Aortic smooth muscle cell (primary cell): Measurements from ENCODE around the gene FHL1. TPM values are rescaled to one million over a fixed set of nuclear protein-coding genes. Genes with fewer than 3 reads are reported as not detected.

Source experiments
- total RNA-seq: library from RNA; depleted of rRNA; stranded (reverse); fragments of >200 nt; gene quantifications from 2 replicates; pipeline ENCODE4 v1.2.3, GENCODE V29; 2014

Gene FHL1
- total RNA-seq, result 168 and 339 TPM in 2 replicates

GRCh38 chrX:136147315-136147901 lies at the start of gene FHL1:
Gene FHL1 (plus strand): TSS chrX:136147533.

GRCh38 chrX:136251041-136251991 lies 104.0 kb downstream of the FHL1 start, which contains the start of gene MAP7D3:
Gene MAP7D3 (minus strand): TSS chrX:136251400. CDS start chrX:136251358, 42 bp downstream.

Other genes starting within 250 kb of the FHL1 start
- 8.1 and 11.3 TPM in 2 replicates for gene MMGT1, start 173.5 kb upstream of the FHL1 start, total RNA-seq
- gene SLC9A6, start 162.1 kb upstream of the FHL1 start, total RNA-seq, result 22.4 and 24.3 TPM in 2 replicates
- 19.8 and 25.5 TPM in 2 replicates for gene MAP7D3, start 103.9 kb downstream of the FHL1 start, total RNA-seq
- not detected in 2 replicates for gene ADGRG4, start 153.4 kb downstream of the FHL1 start, total RNA-seq